GM18526 (cell line): ENCODE results near the gene APOM.

ENCODE experiments used
- POLR2A ChIP-seq: IDR thresholded peaks from 3 replicates; pipeline ENCODE4 v1.6.1; 2011; ENCODE audit not compliant: insufficient read length; ENCODE audit errors: extremely low read depth

Gene APOM

GRCh38 chr6:31655349-31656237 is at the start of gene APOM:
Gene APOM (plus strand): TSS chr6:31655894. CDS start chr6:31655967, 73 bp downstream.
- TF ChIP-seq POLR2A, result no peak

DNA sequence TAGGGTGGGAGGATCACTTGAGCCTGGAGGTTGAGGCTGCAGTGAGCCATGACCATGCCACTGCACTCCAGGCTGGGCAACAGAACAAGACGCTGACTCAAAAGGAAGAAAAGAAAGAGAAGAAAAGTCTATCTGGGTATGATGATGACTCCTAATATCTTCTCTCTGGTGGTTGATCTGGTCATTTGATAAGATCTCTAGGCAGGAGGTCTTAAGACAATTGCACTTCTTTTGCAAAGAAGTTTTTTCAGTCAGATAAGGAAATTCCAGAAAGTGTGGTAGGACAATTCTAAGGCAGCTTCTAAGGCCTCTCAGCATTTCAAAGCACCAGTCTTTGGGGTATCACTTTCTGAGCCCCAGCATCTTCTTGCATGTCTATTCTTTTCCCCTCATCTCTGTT is 48.4 kb upstream of the APOM start:
- TF ChIP-seq POLR2A, result no peak

GRCh38 chr6:31609519-31610406 is 45.9 kb upstream of the APOM start:
- no peak for TF ChIP-seq POLR2A

GRCh38 chr6:31610968-31611367 is 44.7 kb upstream of the APOM start:
- no peak for TF ChIP-seq POLR2A

DNA sequence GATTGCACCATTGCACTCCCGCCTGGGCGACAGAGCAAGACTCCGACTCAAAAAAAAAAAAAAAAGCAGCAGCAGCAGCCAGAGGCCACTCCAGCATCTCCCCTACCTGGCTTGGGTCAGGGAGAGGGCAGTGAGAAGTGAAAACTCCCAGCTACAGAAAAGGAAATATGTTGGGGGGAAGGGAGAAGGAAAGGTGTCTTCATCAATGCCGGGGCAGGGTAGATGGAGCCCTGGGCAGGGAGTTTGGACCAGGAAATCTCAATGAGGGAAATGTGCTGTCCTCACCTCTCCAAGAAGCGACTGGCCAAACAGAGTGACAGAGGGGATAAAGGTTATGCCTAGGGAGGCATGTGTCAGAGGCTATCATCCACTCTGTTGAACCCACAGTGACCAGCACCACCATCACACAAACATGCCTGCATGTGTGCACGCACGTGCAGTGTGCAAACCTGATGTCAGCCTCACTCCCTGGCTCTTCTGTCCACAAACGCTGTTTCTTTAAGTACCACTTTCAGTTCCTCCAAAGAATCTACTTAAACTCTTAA is 41.5 kb upstream of the APOM start:
- TF ChIP-seq POLR2A, result no peak

GRCh38 chr6:31614684-31615578 is 40.8 kb upstream of the APOM start, which contains the start of gene AIF1:
Gene AIF1 (plus strand): TSS chr6:31615234. CDS start chr6:31615330, 96 bp downstream.
- TF ChIP-seq POLR2A, result no peak

DNA sequence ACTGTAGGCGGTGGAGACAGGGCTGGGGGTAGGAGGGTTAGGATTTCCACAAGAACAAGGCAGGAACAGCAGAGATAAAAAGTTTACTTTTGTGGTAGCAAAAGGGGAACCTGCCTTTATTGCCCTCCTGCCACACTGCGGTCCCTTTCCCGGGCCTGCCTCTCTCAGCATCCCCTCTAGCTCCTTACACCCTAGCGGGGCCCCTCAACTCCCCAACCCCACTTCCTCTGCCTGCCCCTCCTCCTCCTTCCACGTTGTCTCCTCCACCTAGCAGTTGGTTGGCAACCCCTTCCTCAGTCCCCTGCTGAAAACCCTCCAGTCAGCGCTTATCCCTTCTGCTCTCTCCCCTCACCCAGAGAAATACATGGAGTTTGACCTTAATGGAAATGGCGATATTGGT is 39.9 kb upstream of the APOM start:
- TF ChIP-seq POLR2A, result no peak

GRCh38 chr6:31617010-31617409 is 38.7 kb upstream of the APOM start:
- no peak for TF ChIP-seq POLR2A

DNA sequence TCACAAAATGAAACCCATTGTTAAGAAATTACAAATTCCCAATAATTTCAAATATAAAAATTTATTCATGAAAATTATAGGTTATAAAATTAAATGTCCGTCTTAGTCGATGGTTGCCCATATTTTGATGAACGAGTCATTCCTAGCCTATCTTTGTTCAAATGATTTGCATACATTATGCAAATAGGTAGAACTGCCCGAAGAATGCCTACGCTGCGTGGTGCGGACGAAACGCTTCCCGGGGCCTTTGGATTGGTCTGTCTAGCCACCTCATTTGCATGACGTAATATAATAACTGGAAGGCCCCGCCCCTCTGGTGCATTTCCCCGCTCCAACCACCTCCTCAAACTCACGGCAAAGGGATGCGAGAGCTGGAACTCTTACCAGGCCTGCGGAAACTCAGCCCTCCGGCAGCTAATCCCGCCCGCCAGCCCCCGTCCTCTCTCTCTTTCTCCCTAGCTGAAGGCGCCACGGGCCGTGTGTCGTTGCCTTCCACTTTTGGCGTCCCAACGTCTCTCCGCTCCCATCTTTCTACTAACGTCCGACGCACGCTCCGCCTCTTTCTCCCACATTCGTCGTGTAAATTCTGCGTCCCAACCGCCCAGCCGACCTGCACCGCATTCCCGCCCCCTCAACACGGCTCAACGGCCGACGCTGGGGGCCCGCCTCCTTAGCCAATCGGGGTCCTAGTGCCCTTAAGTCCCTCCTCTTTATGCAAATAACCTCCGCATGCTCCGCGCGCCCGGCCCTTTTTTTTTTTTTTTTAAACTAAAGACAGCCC is 35.7 kb upstream of the APOM start:
- TF ChIP-seq POLR2A, result peak; percentile 93

- TF ChIP-seq POLR2A, result peak; percentile 49
Measured at GRCh38 chr6:31620586-31621319, 34.9 kb upstream of the APOM start, which contains the start of gene PRRC2A. Gene PRRC2A (plus strand): TSS chr6:31620715. CDS start chr6:31622790, 2,075 bp downstream.

- TF ChIP-seq POLR2A, result no peak
Measured at GRCh38 chr6:31621320-31621939, 34.3 kb upstream of the APOM start.

DNA sequence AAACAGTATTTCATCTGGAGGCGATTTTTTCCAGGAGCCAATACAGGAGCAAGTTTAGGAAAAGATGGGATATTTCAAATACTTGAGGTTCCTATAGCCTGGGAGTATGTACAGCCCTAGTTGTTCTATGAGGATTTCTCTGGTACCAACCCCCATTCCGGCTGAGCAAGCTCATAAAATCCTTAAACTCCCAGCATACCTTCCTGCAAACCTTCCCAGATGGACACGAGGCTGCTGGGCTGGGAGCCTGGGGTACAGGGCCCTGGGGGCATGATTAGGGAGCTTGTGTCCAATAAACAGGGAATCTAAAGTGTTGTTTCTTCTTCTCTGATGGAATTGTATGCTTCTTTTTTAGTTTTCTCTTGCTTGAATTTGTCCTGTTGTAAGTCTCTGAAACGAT is 33.7 kb upstream of the APOM start:
- no peak for TF ChIP-seq POLR2A

- no peak for TF ChIP-seq POLR2A
Measured at GRCh38 chr6:31622684-31623091, 33.0 kb upstream of the APOM start.
